Fibroblast of villous mesenchyme (primary cell): Measurements from ENCODE around the gene RTF1. TPM values are rescaled to one million over a fixed set of nuclear protein-coding genes. Genes with fewer than 3 reads are reported as not detected.

Experiments
- DNase-seq: peaks from one replicate; pipeline ENCODE4 v3.0.0-alpha.2; 2010; ENCODE audit warnings: low read depth
- H3K4me3 ChIP-seq: 2 replicates; pipeline ENCODE4 v1.5.1; 2011; ENCODE audit warnings: low read depth, mild to moderate bottlenecking, low read length
- total RNA-seq: library from RNA; depleted of rRNA; stranded (reverse); fragments of >200 nt; gene quantifications from 2 replicates; pipeline ENCODE4 v1.2.3, GENCODE V29; 2012
- TF ChIP-seq, protein P1 (sequence below): IDR thresholded peaks from 2 replicates; pipeline ENCODE4 v1.5.1; 2012; ENCODE audit warnings: low read depth, mild to moderate bottlenecking, low read length; ENCODE audit not compliant: insufficient read depth

Gene RTF1
- total RNA-seq, 1 donor = 37.1 TPM

DNA sequence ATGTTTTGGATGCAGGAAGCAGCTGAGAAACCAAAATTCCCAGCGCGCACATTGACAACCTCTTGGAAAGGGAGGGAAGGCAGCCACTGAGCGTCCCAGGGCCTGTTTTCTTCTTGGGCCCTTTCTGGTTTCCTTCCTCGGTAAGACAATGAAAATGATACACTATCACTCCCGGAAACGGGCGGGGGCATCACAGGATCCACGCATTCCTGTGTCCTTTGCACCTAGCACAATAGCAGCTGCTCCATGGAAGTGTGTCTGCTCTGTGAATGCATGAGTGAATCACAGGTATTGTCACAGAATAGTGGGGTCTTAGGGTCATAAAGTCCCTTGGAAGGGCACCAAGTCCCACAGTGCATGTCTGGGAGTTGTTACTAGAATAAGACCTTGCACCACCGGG lies 70.5 kb downstream of the RTF1 start:
- TF ChIP-seq, protein P1, sequence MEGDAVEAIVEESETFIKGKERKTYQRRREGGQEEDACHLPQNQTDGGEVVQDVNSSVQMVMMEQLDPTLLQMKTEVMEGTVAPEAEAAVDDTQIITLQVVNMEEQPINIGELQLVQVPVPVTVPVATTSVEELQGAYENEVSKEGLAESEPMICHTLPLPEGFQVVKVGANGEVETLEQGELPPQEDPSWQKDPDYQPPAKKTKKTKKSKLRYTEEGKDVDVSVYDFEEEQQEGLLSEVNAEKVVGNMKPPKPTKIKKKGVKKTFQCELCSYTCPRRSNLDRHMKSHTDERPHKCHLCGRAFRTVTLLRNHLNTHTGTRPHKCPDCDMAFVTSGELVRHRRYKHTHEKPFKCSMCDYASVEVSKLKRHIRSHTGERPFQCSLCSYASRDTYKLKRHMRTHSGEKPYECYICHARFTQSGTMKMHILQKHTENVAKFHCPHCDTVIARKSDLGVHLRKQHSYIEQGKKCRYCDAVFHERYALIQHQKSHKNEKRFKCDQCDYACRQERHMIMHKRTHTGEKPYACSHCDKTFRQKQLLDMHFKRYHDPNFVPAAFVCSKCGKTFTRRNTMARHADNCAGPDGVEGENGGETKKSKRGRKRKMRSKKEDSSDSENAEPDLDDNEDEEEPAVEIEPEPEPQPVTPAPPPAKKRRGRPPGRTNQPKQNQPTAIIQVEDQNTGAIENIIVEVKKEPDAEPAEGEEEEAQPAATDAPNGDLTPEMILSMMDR = no peak
- DNase-seq = no peak
- H3K4me3 ChIP-seq = no peak overlapping the region

DNA sequence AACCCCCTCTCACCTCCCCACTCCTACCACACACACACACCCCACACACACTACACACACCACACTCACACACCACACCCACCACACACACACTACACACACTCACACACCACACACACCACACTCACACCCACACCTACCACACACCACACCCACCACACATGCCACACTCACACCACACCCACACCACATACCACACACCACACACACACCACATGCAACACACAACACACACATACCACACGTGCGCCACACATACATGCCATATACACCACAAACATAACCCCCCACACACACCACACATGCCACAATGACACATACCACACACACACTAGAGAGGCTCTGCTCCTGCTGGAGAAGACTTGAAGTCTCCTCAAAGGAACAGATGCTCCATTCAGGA lies 70.9 kb downstream of the RTF1 start:
- no peak for DNase-seq
- no peak overlapping the region for H3K4me3 ChIP-seq
- TF ChIP-seq, protein P1 = no peak

DNA sequence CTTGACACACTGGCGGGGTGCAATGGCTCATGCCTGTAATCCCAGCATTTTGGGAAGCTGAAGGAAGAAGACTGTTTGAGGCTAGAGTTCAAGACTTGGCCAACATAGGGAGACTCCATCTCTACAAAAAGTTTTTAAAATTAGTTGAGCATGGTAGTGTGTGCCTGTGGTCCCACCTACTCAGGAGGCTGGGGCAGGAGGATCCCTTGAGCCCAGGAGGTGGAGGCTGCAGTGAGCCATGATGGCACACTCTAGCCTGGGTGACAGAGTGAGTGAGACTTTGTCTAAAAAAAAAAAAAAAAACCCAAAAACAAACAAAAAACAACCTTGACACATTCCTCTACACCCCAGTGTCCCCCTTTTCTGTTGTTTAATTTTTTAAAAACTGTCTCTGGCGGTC lies 72.7 kb downstream of the RTF1 start:
- no peak overlapping the region for H3K4me3 ChIP-seq
- no peak for DNase-seq
- TF ChIP-seq, protein P1 = no peak

DNA sequence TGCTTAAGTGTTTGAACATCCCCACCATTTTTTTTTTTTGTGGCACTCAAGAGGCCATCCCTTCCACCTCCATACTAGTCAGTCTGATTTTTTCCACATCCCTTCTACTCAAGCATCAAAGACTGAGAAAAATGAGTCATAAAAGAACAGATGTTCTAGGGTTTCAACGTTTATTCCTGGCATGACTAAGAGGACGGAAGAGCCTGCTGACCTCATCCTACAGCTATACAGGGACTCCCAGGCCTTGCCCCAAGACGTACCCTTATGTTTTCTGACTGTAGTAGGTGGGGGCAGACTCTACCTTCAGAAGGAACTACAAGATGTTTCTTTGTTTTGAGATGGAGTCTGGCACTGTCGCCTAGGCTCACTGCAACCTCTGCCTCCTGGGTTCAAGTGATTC lies 73.5 kb downstream of the RTF1 start:
- DNase-seq = peak; percentile 97
- no peak overlapping the region for H3K4me3 ChIP-seq
- TF ChIP-seq, protein P1 = no peak

DNA sequence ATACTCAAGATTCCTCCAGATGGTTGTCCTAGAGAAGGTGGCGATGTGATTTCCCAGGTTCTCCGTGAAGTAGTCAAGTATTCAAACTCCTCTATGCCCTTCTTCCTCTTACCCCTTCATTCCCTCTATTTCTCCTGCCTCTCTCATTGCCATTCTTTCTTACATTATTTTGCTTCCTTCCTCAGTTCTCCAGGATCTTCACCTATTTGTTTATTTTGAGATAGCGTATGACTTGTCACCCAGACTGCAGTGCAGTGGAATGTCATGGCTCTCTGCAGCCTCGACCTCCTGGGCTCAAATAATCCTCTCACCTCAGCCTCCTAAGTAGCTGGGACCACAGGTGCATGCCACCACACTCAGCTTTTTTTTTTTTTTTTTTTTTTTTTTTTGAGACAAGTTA lies 75.0 kb downstream of the RTF1 start:
- no peak for DNase-seq
- TF ChIP-seq, protein P1 = no peak
- H3K4me3 ChIP-seq = no peak overlapping the region

DNA sequence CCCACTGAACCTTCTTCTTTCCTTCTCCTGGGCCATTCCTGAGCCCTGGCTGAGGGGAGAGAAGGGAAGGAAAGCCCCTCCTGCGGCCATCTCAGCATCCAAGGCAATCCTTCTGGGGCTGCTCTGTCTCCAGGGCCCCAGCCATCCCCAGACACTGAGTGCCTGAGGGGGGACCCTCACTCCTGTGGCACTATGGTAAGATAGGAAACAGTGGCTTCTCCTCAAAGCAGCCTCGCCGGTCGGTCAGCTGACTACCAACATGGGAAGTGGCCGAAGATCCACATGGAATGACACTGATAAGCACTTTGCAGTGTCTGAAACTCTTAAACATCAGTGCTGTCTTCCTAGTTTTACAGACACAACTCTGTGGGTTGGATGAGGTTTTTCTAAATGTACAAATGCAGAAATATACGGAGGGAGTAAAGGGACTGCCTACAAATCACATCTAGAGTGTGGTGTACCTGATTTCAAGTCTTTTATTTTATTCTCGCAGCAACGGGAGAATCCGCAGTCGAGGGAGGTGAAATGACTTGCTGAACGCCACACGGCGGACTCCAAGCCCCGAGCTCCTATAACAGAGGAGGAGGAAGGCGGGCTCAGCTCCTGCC lies 75.8 kb downstream of the RTF1 start:
- H3K4me3 ChIP-seq = peak overlapping the region; percentile 60
- peak; percentile 27 for DNase-seq
- TF ChIP-seq, protein P1 = no peak

DNA sequence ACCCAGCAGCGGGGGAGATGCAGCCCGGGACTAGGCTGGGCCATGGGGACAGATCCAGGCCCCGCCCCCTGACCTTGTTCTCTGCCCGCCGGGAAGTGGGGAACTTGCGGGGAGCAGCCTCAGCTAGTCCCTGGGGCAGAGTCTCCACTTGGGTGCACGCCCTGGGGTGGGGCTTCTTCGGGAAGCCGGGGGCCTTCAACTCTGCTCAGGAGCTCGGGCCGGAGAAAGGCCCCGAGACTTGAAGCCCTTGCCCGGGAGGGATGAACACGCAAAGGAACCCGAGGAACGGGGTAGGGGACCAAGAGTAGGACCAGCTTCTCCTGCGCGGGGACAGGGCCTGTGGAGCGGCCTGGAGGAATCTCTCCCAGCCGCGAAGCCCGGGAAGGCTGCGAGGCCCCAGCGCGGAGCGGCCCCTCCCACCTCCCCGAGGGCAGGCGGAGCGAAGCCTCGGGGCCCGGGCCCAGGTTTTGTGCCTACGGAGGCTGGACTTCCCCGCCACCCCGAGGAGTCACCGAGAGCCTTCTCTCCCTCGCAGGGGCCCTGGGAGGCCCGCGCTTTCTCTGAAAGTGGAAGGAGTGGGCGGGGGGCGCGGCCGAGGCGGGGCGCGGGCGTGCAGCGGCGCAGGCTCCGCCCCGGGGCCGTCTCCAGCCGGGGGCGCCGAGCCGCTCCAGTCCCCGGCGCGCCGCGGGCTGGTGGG lies 76.5 kb downstream of the RTF1 start, which contains the start of gene ITPKA:
Gene ITPKA (plus strand): TSS at position 670 of the 697 bp plus-strand sequence. CDS start 54 bp downstream, outside the sequence.
- H3K4me3 ChIP-seq = peak within 1 kb of the TSS; percentile 60
- peak; percentile 74 for DNase-seq
- TF ChIP-seq, protein P1 = no peak
